ENCODE measurements around the gene ALDOA. TPM values are rescaled to one million over a fixed set of nuclear protein-coding genes. Genes with fewer than 3 reads are reported as not detected.
A peak's percentile ranks its signal among the peaks of the same experiment; 100 is the strongest.

The ALDOA gene
- total RNA-seq, 3 donors from 2014 or later: 1,235 to 2,016 (median 1,778) TPM

GRCh38 chr16:30075503-30076275, 10.1 kb downstream of the ALDOA start, which contains the start of gene PPP4C:
PPP4C (plus strand) TSS chr16:30075994; CDS start chr16:30076378, 384 bp downstream.
- H3K36me3 ChIP-seq (ENCODE audit: low read depth): peaks cover 5% of the 10 kb centered on the region
- no peaks in the 10 kb centered on the region for H3K9me3 ChIP-seq
- peaks cover 21% of the 10 kb centered on the region for H3K4me1 ChIP-seq (ENCODE audit: low read depth)
- TF ChIP-seq, protein P1, sequence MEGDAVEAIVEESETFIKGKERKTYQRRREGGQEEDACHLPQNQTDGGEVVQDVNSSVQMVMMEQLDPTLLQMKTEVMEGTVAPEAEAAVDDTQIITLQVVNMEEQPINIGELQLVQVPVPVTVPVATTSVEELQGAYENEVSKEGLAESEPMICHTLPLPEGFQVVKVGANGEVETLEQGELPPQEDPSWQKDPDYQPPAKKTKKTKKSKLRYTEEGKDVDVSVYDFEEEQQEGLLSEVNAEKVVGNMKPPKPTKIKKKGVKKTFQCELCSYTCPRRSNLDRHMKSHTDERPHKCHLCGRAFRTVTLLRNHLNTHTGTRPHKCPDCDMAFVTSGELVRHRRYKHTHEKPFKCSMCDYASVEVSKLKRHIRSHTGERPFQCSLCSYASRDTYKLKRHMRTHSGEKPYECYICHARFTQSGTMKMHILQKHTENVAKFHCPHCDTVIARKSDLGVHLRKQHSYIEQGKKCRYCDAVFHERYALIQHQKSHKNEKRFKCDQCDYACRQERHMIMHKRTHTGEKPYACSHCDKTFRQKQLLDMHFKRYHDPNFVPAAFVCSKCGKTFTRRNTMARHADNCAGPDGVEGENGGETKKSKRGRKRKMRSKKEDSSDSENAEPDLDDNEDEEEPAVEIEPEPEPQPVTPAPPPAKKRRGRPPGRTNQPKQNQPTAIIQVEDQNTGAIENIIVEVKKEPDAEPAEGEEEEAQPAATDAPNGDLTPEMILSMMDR (IDR thresholded peaks at IDR 0.05): no peak
- peak; percentile 94 to 95 (median 94) for DNase-seq
- H3K4me3 ChIP-seq: peak within 1 kb of the TSS; percentile 96
- ATAC-seq: peak; percentile 97
- intact Hi-C loops (cut with DNase I, micrococcal nuclease): no loop called here

DNA sequence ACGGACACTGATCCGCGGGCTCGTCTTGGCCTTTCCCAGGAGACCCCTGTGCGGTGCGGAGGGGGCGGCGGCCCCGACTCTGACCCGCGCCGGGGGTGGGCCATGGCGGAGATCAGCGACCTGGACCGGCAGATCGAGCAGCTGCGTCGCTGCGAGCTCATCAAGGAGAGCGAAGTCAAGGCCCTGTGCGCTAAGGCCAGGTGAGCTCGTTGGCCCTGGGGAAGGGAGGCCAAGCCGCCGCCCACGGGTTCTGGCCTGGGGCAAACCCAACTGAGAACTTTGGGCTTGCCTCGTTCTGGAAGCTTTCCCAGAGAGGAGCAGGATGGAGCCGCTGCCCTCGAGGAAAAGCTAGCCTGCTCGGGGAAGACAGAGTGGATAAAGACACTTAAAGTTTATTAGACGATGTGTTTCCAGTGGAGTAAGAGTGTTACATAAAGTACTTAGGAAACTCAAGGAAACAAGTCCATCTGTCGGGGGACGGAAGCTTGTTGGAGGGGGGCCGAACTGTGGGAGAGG, 10.8 kb downstream of the ALDOA start:
- DNase-seq (peak; percentile 31 to 67 (median 62)), ATAC-seq (peak; percentile 49)
- intact Hi-C loops (cut with DNase I, micrococcal nuclease): no loop called here
- Histone ChIP-seq H3K4me1 (ENCODE audit: low read depth) (peaks cover 21% of the 10 kb centered on the region), H3K36me3 (ENCODE audit: low read depth) (no peaks in the 10 kb centered on the region), H3K4me3 (peak overlapping the region; percentile 96), H3K9me3 (no peaks in the 10 kb centered on the region)
- TF ChIP-seq, protein P1 (IDR thresholded peaks at IDR 0.05): no peak

GRCh38 chr16:30077656-30078055, 12.1 kb downstream of the ALDOA start:
- Histone ChIP-seq H3K9me3 (no peaks in the 10 kb centered on the region), H3K36me3 (ENCODE audit: low read depth) (no peaks in the 10 kb centered on the region), H3K4me3 (no peak overlapping the region), H3K4me1 (ENCODE audit: low read depth) (peaks cover 21% of the 10 kb centered on the region)
- TF ChIP-seq, protein P1 (IDR thresholded peaks at IDR 0.05): no peak
- DNase-seq (peak in 1 of 3 donors; percentile 42), ATAC-seq (no peak)
- intact Hi-C loops (cut with DNase I, micrococcal nuclease): no loop called here

DNA sequence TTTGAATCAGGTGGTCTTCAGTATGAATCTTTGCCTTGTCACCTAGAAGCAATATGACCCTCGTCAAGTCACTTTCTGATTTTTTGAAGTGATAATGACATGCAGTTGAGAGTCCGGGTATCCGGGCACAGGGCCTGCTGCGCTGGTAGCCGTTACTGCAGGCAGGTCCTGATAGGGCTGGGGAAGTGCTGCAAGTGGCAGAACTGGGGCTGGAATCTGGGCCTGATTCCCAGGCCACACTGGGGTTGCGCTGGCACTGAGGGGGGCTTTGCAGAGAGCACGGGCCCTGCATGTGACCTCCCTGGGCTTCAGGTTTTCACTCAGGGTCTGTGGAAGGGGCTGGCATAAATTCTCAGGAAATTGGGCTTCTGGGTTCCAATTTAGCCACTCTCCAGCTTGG, 13.2 kb downstream of the ALDOA start:
- no peaks in the 10 kb centered on the region for H3K36me3 ChIP-seq (ENCODE audit: low read depth)
- ATAC-seq (no peak), DNase-seq (no peak)
- H3K9me3 ChIP-seq: no peaks in the 10 kb centered on the region
- H3K4me3 ChIP-seq: no peak overlapping the region
- intact Hi-C loops (cut with DNase I, micrococcal nuclease): no loop called here
- H3K4me1 ChIP-seq (ENCODE audit: low read depth): peaks cover 21% of the 10 kb centered on the region
- TF ChIP-seq, protein P1 (IDR thresholded peaks at IDR 0.05): no peak

- no peak for DNase-seq
- Histone ChIP-seq H3K36me3 (ENCODE audit: low read depth) (no peaks in the 10 kb centered on the region), H3K9me3 (no peaks in the 10 kb centered on the region), H3K4me1 (ENCODE audit: low read depth) (peaks cover 21% of the 10 kb centered on the region), H3K4me3 (no peak overlapping the region)
- no peak for ATAC-seq
- intact Hi-C loops (cut with DNase I, micrococcal nuclease): no loop called here
- TF ChIP-seq, protein P1 (IDR thresholded peaks at IDR 0.05): no peak
These were observed 13.9 kb downstream of the ALDOA start for GRCh38 chr16:30079480-30079879.

All from mucosa of descending colon (tissue), 3 donors.